Adrenal gland (tissue), 5 donors: ENCODE results near the gene ARHGAP26.

Source experiments
- POLR2A ChIP-seq, 2 donors: fragments of 450-650 bp; IDR thresholded peaks; one replicate each; pipeline ENCODE4 v1.6.1; 2017; ENCODE audit warnings: antibody characterized with exemption in 2 of 2, mild to moderate bottlenecking in 2 of 2, moderate library complexity in 1 of 2
- TF ChIP-seq, protein P1 (sequence below), 6 experiments: fragments of 450-650 bp in 4 of 6; fragments of 200-600 bp in 2 of 6; sonication (generic) in 1 of 6; IDR thresholded peaks; 1 replicate in 5 of 6; 2 replicates in 1 of 6; pipeline versions ENCODE4 v1.5.1 to v1.8.0; 2016 to 2021; ENCODE audit warnings: antibody characterized with exemption in 6 of 6, mild to moderate bottlenecking in 2 of 6, moderate library complexity in 1 of 6
- donor health status: DM: no; HTN: no; CAD: no.

DNA sequence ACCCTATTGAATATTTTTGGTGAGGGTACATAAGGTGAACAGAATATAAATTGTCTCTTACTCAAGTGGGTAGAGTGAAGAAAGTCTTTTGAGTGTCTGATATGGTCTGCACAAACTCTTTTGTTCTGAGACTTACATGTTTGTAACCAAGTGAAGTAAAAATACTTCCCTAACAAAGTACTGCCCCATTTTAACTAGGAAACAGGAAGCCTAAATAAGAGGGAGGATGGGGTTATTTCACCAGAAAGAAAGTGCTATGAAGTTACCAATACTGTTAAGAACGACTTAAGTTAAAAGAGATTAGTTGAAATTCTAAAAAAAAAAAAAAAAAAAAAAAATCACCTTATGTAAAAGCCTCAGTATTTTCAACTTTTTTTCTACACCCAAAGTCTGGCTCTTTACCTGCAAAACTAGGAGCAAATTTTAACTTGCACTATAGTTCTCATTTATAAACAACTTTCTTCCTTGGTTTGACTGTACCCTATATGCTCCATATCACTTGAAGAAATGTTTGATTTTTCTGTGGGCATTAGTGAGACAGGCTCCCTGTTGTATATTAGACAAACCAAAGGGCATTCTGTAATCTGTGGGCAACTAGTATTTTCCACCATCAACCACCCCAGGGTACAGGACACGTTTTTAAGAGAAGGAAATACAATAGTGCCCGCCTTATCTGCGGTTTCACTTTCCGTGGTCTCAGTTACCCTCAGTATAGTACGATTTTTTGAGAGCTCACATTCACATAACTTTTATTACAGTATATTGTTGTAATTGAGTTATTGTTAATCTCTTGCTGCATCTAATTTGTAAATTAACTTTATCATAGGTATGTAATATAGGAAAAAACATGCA lies 505.6 kb downstream of the ARHGAP26 start:
- no peak for TF ChIP-seq POLR2A (IDR thresholded peaks at IDR 0.05)
- TF ChIP-seq, protein P1, sequence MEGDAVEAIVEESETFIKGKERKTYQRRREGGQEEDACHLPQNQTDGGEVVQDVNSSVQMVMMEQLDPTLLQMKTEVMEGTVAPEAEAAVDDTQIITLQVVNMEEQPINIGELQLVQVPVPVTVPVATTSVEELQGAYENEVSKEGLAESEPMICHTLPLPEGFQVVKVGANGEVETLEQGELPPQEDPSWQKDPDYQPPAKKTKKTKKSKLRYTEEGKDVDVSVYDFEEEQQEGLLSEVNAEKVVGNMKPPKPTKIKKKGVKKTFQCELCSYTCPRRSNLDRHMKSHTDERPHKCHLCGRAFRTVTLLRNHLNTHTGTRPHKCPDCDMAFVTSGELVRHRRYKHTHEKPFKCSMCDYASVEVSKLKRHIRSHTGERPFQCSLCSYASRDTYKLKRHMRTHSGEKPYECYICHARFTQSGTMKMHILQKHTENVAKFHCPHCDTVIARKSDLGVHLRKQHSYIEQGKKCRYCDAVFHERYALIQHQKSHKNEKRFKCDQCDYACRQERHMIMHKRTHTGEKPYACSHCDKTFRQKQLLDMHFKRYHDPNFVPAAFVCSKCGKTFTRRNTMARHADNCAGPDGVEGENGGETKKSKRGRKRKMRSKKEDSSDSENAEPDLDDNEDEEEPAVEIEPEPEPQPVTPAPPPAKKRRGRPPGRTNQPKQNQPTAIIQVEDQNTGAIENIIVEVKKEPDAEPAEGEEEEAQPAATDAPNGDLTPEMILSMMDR (IDR thresholded peaks at IDR 0.05): no peak
